WTC11 (cell line): ENCODE results near the gene HACD2. TPM values are rescaled to one million over a fixed set of nuclear protein-coding genes. Genes with fewer than 3 reads are reported as not detected.

Experiments used
- ATAC-seq: fragments of 200-7000 bp; cut with Tn5 transposase; 2 replicates; pipeline ENCODE4 v1.10.0; 2021; ENCODE audit warnings: mild to moderate bottlenecking, moderate library complexity
- CTCF ChIA-PET: fragments of 300-600 bp; sonication (Branson Sonifier 250); formaldehyde crosslinking; loops from one replicate; lab custom pipeline; 2021; ENCODE audit warnings: antibody characterized with exemption; lab: Charles Lee
- POLR2A ChIA-PET: fragments of 350-600 bp; sonication (Branson Sonifier 250); formaldehyde crosslinking; loops from one replicate; lab custom pipeline; 2021; ENCODE audit warnings: antibody characterized with exemption; lab: Charles Lee
- DNase-seq: peaks from one replicate; pipeline ENCODE4 v3.0.0; 2021; ENCODE audit warnings: low spot score
- H3K27ac Mint-ChIP-seq: 2 replicates; pipeline ENCODE4 v1.8.0; 2021; ENCODE audit warnings: mixed read lengths
- H3K27me3 Mint-ChIP-seq: 2 replicates; pipeline ENCODE4 v1.8.0; 2021; ENCODE audit warnings: low read depth, mild to moderate bottlenecking, moderate library complexity, mixed read lengths
- H3K36me3 Mint-ChIP-seq: 2 replicates; pipeline ENCODE4 v1.8.0; 2021; ENCODE audit warnings: mixed read lengths
- H3K4me1 Mint-ChIP-seq: 2 replicates; pipeline ENCODE4 v1.8.0; 2022; ENCODE audit warnings: mixed read lengths
- H3K4me3 Mint-ChIP-seq: 2 replicates; pipeline ENCODE4 v1.8.0; 2021; ENCODE audit warnings: mild to moderate bottlenecking, moderate library complexity, mixed read lengths
- H3K9me3 Mint-ChIP-seq: 2 replicates; pipeline ENCODE4 v1.8.0; 2021; ENCODE audit warnings: mixed read lengths
- ATF1 ChIP-seq: sonication (generic); formaldehyde crosslinking; IDR thresholded peaks from 2 replicates; pipeline ENCODE4 v1.8.1; 2023; ENCODE audit warnings: mild to moderate bottlenecking, moderate library complexity, missing genetic modification reagents
- FOXJ3 ChIP-seq: sonication (generic); formaldehyde crosslinking; IDR thresholded peaks from 2 replicates; pipeline ENCODE4 v1.9.0; 2021; ENCODE audit warnings: missing genetic modification reagents, mild to moderate bottlenecking, borderline replicate concordance
- HMGA2 ChIP-seq: fragments of 250-450 bp; sonication (Bioruptor Pico); IDR thresholded peaks from 2 replicates; pipeline ENCODE4 v1.4.0; 2021; ENCODE audit warnings: mild to moderate bottlenecking, moderate library complexity
- NFATC4 ChIP-seq: fragments of 250-450 bp; sonication (Bioruptor Pico); IDR thresholded peaks from 2 replicates; pipeline ENCODE4 v1.9.0; 2021; ENCODE audit warnings: mild to moderate bottlenecking
- RORB ChIP-seq: fragments of 250-450 bp; sonication (Bioruptor Pico); IDR thresholded peaks from 2 replicates; pipeline ENCODE4 v1.9.0; 2021; ENCODE audit warnings: mild to moderate bottlenecking
- SP1 ChIP-seq: sonication (generic); formaldehyde crosslinking; conservative IDR thresholded peaks from 2 replicates; pipeline ENCODE4 v1.8.1; 2022; ENCODE audit warnings: missing genetic modification reagents
- ZNF263 ChIP-seq: sonication (generic); formaldehyde crosslinking; IDR thresholded peaks from 2 replicates; pipeline ENCODE4 v1.8.1; 2022; ENCODE audit warnings: low read depth, mild to moderate bottlenecking, moderate library complexity, missing genetic modification reagents
- ZNF317 ChIP-seq: sonication (generic); formaldehyde crosslinking; IDR thresholded peaks from 2 replicates; pipeline ENCODE4 v1.8.1; 2023; ENCODE audit warnings: low read depth, mild to moderate bottlenecking, moderate library complexity, missing genetic modification reagents, borderline replicate concordance
- ZNF416 ChIP-seq: fragments of 250-450 bp; sonication (Bioruptor Pico); IDR thresholded peaks from 2 replicates; pipeline ENCODE4 v1.9.0; 2021; ENCODE audit warnings: mild to moderate bottlenecking, inconsistent platforms
- ZNF423 ChIP-seq: fragments of 250-450 bp; sonication (Bioruptor Pico); IDR thresholded peaks from 2 replicates; pipeline ENCODE4 v2.1.2; 2022; ENCODE audit warnings: mild to moderate bottlenecking, moderate library complexity
- total RNA-seq: library from RNA; stranded (reverse); gene quantifications from 3 replicates; pipeline ENCODE4 v1.2.3, GENCODE V29; 2021
- TF ChIP-seq, protein P1 (sequence below): fragments of 200-600 bp; IDR thresholded peaks from 2 replicates; pipeline ENCODE4 v1.8.0; 2022; ENCODE audit warnings: antibody characterized with exemption
- TF ChIP-seq, protein P2 (sequence below): sonication (generic); formaldehyde crosslinking; IDR thresholded peaks from 2 replicates; pipeline ENCODE4 v1.8.1; 2022; ENCODE audit warnings: mild to moderate bottlenecking, moderate library complexity, missing genetic modification reagents
- TF ChIP-seq, protein P3 (sequence below): sonication (generic); formaldehyde crosslinking; IDR thresholded peaks from 2 replicates; pipeline ENCODE4 v1.8.1; 2023; ENCODE audit warnings: mild to moderate bottlenecking, missing genetic modification reagents
- TF ChIP-seq, protein P4 (sequence below): sonication (generic); formaldehyde crosslinking; conservative IDR thresholded peaks from 2 replicates; pipeline ENCODE4 v1.8.1; 2023; ENCODE audit warnings: mild to moderate bottlenecking, low read depth, missing genetic modification reagents, moderate library complexity
- TF ChIP-seq, protein P5 (sequence below): sonication (generic); formaldehyde crosslinking; IDR thresholded peaks from 2 replicates; pipeline ENCODE4 v1.8.1; 2023; ENCODE audit warnings: mild to moderate bottlenecking, missing genetic modification reagents, moderate library complexity
- TF ChIP-seq, protein P6 (sequence below): fragments of 250-450 bp; sonication (Bioruptor Pico); IDR thresholded peaks from 2 replicates; pipeline ENCODE4 v1.9.0; 2021; ENCODE audit warnings: moderate library complexity, mild to moderate bottlenecking, inconsistent platforms, borderline replicate concordance
- TF ChIP-seq, protein P7 (sequence below): fragments of 250-450 bp; sonication (Bioruptor Pico); IDR thresholded peaks from 2 replicates; pipeline ENCODE4 v2.1.2; 2022; ENCODE audit warnings: mild to moderate bottlenecking, moderate library complexity
- TF ChIP-seq, protein P8 (sequence below): sonication (generic); formaldehyde crosslinking; IDR thresholded peaks from 2 replicates; pipeline ENCODE4 v1.8.1; 2023; ENCODE audit warnings: mild to moderate bottlenecking, missing genetic modification reagents, borderline replicate concordance

Gene HACD2
- total RNA-seq, 1 experiment from 2014 or later = 26.1 TPM

DNA sequence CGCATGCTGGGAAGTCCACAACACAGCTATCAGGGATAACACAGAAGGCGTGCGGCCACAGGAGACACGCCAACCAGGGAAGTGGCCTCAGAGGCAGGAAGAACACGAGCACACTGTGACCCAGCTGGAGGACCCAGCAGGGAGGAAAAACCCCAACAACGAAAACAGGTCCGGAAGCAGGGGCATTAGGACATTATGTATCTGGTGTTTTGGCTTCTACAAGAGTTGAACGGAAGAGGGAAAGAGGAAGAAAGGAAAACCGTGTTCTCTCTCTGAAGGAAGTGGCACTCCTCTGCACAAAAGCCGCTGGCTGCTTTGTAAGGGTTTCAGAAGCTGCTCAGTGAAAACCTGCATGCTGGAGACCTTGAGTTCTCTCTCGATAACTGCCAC is 61.8 kb downstream of the HACD2 start:
- Mint-ChIP-seq H3K27me3 (no peaks in the 10 kb centered on the region), H3K27ac (no peak overlapping the region), H3K4me1 (no peaks in the 10 kb centered on the region), H3K4me3 (no peak overlapping the region), H3K36me3 (no peaks in the 10 kb centered on the region; the same call in 1 of the 2 replicates), H3K9me3 (no peaks in the 10 kb centered on the region)
- DNase-seq (no peak), ATAC-seq (no peak)
- TF ChIP-seq SP1 (CRISPR knock-in tag) = no peak
- TF ChIP-seq RORB (CRISPR knock-in tag) = no peak
- TF ChIP-seq ZNF416 (CRISPR knock-in tag) = no peak
- no peak for TF ChIP-seq NFATC4 (CRISPR knock-in tag)
- TF ChIP-seq, protein P1, sequence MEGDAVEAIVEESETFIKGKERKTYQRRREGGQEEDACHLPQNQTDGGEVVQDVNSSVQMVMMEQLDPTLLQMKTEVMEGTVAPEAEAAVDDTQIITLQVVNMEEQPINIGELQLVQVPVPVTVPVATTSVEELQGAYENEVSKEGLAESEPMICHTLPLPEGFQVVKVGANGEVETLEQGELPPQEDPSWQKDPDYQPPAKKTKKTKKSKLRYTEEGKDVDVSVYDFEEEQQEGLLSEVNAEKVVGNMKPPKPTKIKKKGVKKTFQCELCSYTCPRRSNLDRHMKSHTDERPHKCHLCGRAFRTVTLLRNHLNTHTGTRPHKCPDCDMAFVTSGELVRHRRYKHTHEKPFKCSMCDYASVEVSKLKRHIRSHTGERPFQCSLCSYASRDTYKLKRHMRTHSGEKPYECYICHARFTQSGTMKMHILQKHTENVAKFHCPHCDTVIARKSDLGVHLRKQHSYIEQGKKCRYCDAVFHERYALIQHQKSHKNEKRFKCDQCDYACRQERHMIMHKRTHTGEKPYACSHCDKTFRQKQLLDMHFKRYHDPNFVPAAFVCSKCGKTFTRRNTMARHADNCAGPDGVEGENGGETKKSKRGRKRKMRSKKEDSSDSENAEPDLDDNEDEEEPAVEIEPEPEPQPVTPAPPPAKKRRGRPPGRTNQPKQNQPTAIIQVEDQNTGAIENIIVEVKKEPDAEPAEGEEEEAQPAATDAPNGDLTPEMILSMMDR = no peak
- TF ChIP-seq ATF1 = no peak
- TF ChIP-seq, protein P2, sequence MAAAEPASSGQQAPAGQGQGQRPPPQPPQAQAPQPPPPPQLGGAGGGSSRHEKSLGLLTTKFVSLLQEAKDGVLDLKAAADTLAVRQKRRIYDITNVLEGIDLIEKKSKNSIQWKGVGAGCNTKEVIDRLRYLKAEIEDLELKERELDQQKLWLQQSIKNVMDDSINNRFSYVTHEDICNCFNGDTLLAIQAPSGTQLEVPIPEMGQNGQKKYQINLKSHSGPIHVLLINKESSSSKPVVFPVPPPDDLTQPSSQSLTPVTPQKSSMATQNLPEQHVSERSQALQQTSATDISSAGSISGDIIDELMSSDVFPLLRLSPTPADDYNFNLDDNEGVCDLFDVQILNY (CRISPR knock-in tag) = no peak
- TF ChIP-seq, protein P3, sequence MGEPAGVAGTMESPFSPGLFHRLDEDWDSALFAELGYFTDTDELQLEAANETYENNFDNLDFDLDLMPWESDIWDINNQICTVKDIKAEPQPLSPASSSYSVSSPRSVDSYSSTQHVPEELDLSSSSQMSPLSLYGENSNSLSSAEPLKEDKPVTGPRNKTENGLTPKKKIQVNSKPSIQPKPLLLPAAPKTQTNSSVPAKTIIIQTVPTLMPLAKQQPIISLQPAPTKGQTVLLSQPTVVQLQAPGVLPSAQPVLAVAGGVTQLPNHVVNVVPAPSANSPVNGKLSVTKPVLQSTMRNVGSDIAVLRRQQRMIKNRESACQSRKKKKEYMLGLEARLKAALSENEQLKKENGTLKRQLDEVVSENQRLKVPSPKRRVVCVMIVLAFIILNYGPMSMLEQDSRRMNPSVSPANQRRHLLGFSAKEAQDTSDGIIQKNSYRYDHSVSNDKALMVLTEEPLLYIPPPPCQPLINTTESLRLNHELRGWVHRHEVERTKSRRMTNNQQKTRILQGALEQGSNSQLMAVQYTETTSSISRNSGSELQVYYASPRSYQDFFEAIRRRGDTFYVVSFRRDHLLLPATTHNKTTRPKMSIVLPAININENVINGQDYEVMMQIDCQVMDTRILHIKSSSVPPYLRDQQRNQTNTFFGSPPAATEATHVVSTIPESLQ = no peak
- TF ChIP-seq, protein P4, sequence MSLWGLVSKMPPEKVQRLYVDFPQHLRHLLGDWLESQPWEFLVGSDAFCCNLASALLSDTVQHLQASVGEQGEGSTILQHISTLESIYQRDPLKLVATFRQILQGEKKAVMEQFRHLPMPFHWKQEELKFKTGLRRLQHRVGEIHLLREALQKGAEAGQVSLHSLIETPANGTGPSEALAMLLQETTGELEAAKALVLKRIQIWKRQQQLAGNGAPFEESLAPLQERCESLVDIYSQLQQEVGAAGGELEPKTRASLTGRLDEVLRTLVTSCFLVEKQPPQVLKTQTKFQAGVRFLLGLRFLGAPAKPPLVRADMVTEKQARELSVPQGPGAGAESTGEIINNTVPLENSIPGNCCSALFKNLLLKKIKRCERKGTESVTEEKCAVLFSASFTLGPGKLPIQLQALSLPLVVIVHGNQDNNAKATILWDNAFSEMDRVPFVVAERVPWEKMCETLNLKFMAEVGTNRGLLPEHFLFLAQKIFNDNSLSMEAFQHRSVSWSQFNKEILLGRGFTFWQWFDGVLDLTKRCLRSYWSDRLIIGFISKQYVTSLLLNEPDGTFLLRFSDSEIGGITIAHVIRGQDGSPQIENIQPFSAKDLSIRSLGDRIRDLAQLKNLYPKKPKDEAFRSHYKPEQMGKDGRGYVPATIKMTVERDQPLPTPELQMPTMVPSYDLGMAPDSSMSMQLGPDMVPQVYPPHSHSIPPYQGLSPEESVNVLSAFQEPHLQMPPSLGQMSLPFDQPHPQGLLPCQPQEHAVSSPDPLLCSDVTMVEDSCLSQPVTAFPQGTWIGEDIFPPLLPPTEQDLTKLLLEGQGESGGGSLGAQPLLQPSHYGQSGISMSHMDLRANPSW = no peak
- ChIA-PET POLR2A (interaction anchor here (0.7 kb wide), 1 partner anchor 510 kb away, joined by 5 read pairs; no protein-coding TSS in a partner anchor), CTCF (no interaction called here)

DNA sequence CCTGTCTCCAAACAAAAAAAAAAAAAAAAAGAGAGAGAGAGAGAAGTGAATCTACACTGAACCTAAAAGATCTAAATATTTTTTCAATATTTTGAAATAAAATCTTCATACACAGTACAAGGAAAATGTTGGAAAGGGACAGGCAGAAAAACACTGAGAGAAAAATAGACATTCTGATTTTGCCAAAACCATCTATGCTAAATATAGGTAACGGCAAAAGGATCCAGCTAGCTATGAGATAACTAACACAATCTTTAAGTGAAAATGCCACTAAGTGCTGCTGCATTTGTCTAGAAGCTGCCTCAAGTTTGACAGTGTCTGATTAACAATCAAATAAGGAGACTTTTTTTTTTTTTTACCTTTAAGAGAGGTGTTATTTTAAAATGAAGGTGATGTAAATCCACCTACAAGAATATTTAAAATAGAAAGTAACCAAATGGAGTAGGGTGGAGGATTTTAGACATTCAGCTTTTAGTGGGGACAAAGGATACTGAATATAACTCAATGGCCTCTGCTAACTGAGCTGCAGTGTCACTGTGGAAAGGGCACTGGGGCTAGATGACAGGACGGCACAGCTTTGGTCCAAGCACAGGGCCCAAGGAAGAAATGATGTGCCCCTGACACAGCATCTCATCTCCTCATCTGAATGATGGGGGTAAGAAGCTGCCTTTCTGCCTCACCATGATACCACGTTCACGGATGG is 62.4 kb downstream of the HACD2 start:
- Mint-ChIP-seq H3K9me3 (no peaks in the 10 kb centered on the region), H3K36me3 (no peaks in the 10 kb centered on the region; the same call in 1 of the 2 replicates), H3K4me3 (no peak overlapping the region), H3K4me1 (no peaks in the 10 kb centered on the region), H3K27ac (no peak overlapping the region), H3K27me3 (no peaks in the 10 kb centered on the region)
- ChIA-PET POLR2A (interaction anchor here (0.7 kb wide), 1 partner anchor 509 kb away, joined by 5 read pairs; no protein-coding TSS in a partner anchor), CTCF (no interaction called here)
- ATAC-seq (no peak), DNase-seq (no peak)
- TF ChIP-seq HMGA2 (CRISPR knock-in tag) = no peak
- TF ChIP-seq FOXJ3 (CRISPR knock-in tag) = no peak
- TF ChIP-seq, protein P5, sequence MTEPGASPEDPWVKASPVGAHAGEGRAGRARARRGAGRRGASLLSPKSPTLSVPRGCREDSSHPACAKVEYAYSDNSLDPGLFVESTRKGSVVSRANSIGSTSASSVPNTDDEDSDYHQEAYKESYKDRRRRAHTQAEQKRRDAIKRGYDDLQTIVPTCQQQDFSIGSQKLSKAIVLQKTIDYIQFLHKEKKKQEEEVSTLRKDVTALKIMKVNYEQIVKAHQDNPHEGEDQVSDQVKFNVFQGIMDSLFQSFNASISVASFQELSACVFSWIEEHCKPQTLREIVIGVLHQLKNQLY (CRISPR knock-in tag) = no peak
- TF ChIP-seq, protein P6, sequence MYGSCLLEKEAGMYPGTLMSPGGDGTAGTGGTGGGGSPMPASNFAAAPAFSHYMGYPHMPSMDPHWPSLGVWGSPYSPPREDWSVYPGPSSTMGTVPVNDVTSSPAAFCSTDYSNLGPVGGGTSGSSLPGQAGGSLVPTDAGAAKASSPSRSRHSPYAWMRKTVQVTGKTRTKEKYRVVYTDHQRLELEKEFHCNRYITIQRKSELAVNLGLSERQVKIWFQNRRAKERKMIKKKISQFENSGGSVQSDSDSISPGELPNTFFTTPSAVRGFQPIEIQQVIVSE (CRISPR knock-in tag) = no peak
- TF ChIP-seq ZNF416 (CRISPR knock-in tag) = no peak
- TF ChIP-seq, protein P7, sequence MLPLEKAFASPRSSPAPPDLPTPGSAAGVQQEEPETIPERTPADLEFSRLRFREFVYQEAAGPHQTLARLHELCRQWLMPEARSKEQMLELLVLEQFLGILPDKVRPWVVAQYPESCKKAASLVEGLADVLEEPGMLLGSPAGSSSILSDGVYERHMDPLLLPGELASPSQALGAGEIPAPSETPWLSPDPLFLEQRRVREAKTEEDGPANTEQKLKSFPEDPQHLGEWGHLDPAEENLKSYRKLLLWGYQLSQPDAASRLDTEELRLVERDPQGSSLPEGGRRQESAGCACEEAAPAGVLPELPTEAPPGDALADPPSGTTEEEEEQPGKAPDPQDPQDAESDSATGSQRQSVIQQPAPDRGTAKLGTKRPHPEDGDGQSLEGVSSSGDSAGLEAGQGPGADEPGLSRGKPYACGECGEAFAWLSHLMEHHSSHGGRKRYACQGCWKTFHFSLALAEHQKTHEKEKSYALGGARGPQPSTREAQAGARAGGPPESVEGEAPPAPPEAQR (CRISPR knock-in tag) = no peak
- TF ChIP-seq, protein P8, sequence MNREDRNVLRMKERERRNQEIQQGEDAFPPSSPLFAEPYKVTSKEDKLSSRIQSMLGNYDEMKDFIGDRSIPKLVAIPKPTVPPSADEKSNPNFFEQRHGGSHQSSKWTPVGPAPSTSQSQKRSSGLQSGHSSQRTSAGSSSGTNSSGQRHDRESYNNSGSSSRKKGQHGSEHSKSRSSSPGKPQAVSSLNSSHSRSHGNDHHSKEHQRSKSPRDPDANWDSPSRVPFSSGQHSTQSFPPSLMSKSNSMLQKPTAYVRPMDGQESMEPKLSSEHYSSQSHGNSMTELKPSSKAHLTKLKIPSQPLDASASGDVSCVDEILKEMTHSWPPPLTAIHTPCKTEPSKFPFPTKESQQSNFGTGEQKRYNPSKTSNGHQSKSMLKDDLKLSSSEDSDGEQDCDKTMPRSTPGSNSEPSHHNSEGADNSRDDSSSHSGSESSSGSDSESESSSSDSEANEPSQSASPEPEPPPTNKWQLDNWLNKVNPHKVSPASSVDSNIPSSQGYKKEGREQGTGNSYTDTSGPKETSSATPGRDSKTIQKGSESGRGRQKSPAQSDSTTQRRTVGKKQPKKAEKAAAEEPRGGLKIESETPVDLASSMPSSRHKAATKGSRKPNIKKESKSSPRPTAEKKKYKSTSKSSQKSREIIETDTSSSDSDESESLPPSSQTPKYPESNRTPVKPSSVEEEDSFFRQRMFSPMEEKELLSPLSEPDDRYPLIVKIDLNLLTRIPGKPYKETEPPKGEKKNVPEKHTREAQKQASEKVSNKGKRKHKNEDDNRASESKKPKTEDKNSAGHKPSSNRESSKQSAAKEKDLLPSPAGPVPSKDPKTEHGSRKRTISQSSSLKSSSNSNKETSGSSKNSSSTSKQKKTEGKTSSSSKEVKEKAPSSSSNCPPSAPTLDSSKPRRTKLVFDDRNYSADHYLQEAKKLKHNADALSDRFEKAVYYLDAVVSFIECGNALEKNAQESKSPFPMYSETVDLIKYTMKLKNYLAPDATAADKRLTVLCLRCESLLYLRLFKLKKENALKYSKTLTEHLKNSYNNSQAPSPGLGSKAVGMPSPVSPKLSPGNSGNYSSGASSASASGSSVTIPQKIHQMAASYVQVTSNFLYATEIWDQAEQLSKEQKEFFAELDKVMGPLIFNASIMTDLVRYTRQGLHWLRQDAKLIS (CRISPR knock-in tag) = no peak
- TF ChIP-seq ZNF423 = no peak
- no peak for TF ChIP-seq ZNF263 (CRISPR knock-in tag)
- no peak for TF ChIP-seq ZNF317
